GM18861 (cell line): ENCODE data around the gene CDHR4.
"Not testable (repeated sequence)": the region's sequence is repeated elsewhere in the genome, so short reads cannot be mapped to it uniquely, and the experiment has no call there.

Experiments
- ATAC-seq: cut with Tn5 transposase; IDR thresholded peaks from one replicate; pipeline ENCODE4 v1.9.1; 2021; ENCODE audit not compliant: unreplicated experiment

The CDHR4 gene

GRCh38 chr3:49780975-49781365 lies 18.7 kb downstream of the CDHR4 start:
- not testable (repeated sequence) for ATAC-seq

GRCh38 chr3:49780080-49780974 lies 19.3 kb downstream of the CDHR4 start:
- ATAC-seq: no peak

- no peak for ATAC-seq
These were observed 20.2 kb downstream of the CDHR4 start for GRCh38 chr3:49779358-49780079.

GRCh38 chr3:49776101-49776500 lies 23.6 kb downstream of the CDHR4 start:
- ATAC-seq: not testable (repeated sequence)

- no peak for ATAC-seq
These were observed 24.1 kb downstream of the CDHR4 start for GRCh38 chr3:49775538-49775937.

GRCh38 chr3:49772703-49773102 lies 27.0 kb downstream of the CDHR4 start:
- ATAC-seq: no peak

- no peak for ATAC-seq
These were observed 28.2 kb downstream of the CDHR4 start for GRCh38 chr3:49771340-49771938.

- no peak for ATAC-seq
These were observed 29.7 kb downstream of the CDHR4 start for GRCh38 chr3:49769926-49770325.

- ATAC-seq: no peak
These were observed 30.3 kb downstream of the CDHR4 start for GRCh38 chr3:49769286-49769915.

- ATAC-seq: no peak
These were observed 35.7 kb downstream of the CDHR4 start for GRCh38 chr3:49763981-49764380.

- no peak for ATAC-seq
These were observed 38.0 kb downstream of the CDHR4 start for GRCh38 chr3:49761661-49762060.

GRCh38 chr3:49759226-49759625 lies 40.4 kb downstream of the CDHR4 start:
- no peak for ATAC-seq

- ATAC-seq: no peak
These were observed 42.5 kb downstream of the CDHR4 start for GRCh38 chr3:49757197-49757596.

- no peak for ATAC-seq
These were observed 43.6 kb downstream of the CDHR4 start for GRCh38 chr3:49756036-49756435.

- no peak for ATAC-seq
These were observed 45.1 kb downstream of the CDHR4 start for GRCh38 chr3:49754536-49754935.

GRCh38 chr3:49751501-49751900 lies 48.2 kb downstream of the CDHR4 start:
- no peak for ATAC-seq

GRCh38 chr3:49750056-49750455 lies 49.6 kb downstream of the CDHR4 start:
- no peak for ATAC-seq

- ATAC-seq: not testable (repeated sequence)
These were observed 50.8 kb downstream of the CDHR4 start for GRCh38 chr3:49748874-49749273.

GRCh38 chr3:49747792-49748480 lies 51.7 kb downstream of the CDHR4 start:
- ATAC-seq: no peak

GRCh38 chr3:49745986-49746385 lies 53.7 kb downstream of the CDHR4 start:
- no peak for ATAC-seq
